Measurements from ENCODE around the gene ZNF185.

GRCh38 chrX:152915541-152916241, 17.8 kb downstream of the ZNF185 start:
- no peak for TF ChIP-seq BHLHE40 (IDR thresholded peaks at IDR 0.05; ENCODE audit: borderline replicate concordance)
- TF ChIP-seq SUZ12 (IDR thresholded peaks at IDR 0.05): no peak
- TF ChIP-seq FOXM1 (IDR thresholded peaks at IDR 0.05; ENCODE audit: borderline replicate concordance): no peak
- no peak for TF ChIP-seq FOXK2 (IDR thresholded peaks at IDR 0.05)
- no peak for TF ChIP-seq HDGF (IDR thresholded peaks at IDR 0.05; ENCODE audit: borderline replicate concordance)
- no peak for TF ChIP-seq FOXA1 (IDR thresholded peaks at IDR 0.05)
- TF ChIP-seq ZNF384 (IDR thresholded peaks at IDR 0.05): no peak
- TF ChIP-seq ELF4 (IDR thresholded peaks at IDR 0.05): no peak

Measured in HEK293T (cell line).